OCI-LY7 (cell line): ENCODE measurements around the gene SLC20A1. TPM values are rescaled to one million over a fixed set of nuclear protein-coding genes. Genes with fewer than 3 reads are reported as not detected.
"Not testable (repeated sequence)": the region's sequence is repeated elsewhere in the genome, so short reads cannot be mapped to it uniquely, and the experiment has no call there.

Experiments
- BruUV-seq: library from RNA; stranded (reverse); fragments of 400-500 nt; replicated peaks from 2 replicates; lab custom pipeline; 2021; lab: Mats Ljungman, UMichigan
- CTCF ChIA-PET: fragments of 300-600 bp; sonication (Branson Sonifier 250); formaldehyde crosslinking; loops from one replicate; lab custom pipeline; 2022; ENCODE audit warnings: antibody characterized with exemption; ENCODE audit not compliant: unreplicated experiment; lab: Charles Lee
- POLR2A ChIA-PET: fragments of 300-600 bp; sonication (Branson Sonifier 250); formaldehyde crosslinking; loops from one replicate; lab custom pipeline; 2022; ENCODE audit warnings: antibody characterized with exemption; lab: Charles Lee
- DNase-seq: peaks from one replicate; pipeline ENCODE4 v3.0.0-alpha.2; 2015; ENCODE audit warnings: low spot score
- H2AFZ ChIP-seq: fragments of 200-600 bp; sonication (generic), shearing (Covaris generic); 2 replicates; pipeline ENCODE4 v1.6.1; 2014; ENCODE audit warnings: mild to moderate bottlenecking, antibody characterized with exemption, low read length, moderate library complexity
- H3K27ac ChIP-seq: fragments of 200-600 bp; sonication (generic); 2 replicates; pipeline ENCODE4 v1.5.1; 2014; ENCODE audit warnings: mixed run types, low read depth, mild to moderate bottlenecking, moderate library complexity, low read length, inconsistent platforms; ENCODE audit not compliant: poor library complexity, severe bottlenecking
- H3K36me3 ChIP-seq: fragments of 200-600 bp; sonication (generic); 2 replicates; pipeline ENCODE4 v1.6.1; 2014; ENCODE audit warnings: mild to moderate bottlenecking, antibody characterized with exemption, low read length, moderate library complexity, mixed read lengths; ENCODE audit not compliant: insufficient read depth
- H3K4me1 ChIP-seq: fragments of 200-600 bp; sonication (generic); 2 replicates; pipeline ENCODE4 v1.5.1; 2014; ENCODE audit warnings: mild to moderate bottlenecking, low read length; ENCODE audit not compliant: insufficient read depth, poor library complexity, severe bottlenecking
- H3K4me2 ChIP-seq: fragments of 200-600 bp; sonication (generic); 2 replicates; pipeline ENCODE4 v1.6.1; 2014; ENCODE audit warnings: mild to moderate bottlenecking, low read length
- H3K4me3 ChIP-seq: fragments of 200-600 bp; sonication (generic); 2 replicates; pipeline ENCODE4 v1.5.1; 2014; ENCODE audit warnings: mild to moderate bottlenecking, low read depth, low read length; ENCODE audit not compliant: poor library complexity, severe bottlenecking
- H3K79me2 ChIP-seq: fragments of 200-600 bp; sonication (generic); 2 replicates; pipeline ENCODE4 v1.6.1; 2016; ENCODE audit warnings: low read depth, mild to moderate bottlenecking, low read length, moderate library complexity, mixed read lengths; ENCODE audit not compliant: insufficient read depth
- H3K9me2 ChIP-seq: fragments of 200-600 bp; sonication (generic); 2 replicates; pipeline ENCODE4 v1.6.1; 2016; ENCODE audit warnings: mild to moderate bottlenecking, low read length, mixed read lengths; ENCODE audit not compliant: insufficient read depth
- H3K9me3 ChIP-seq: fragments of 200-600 bp; sonication (generic); 2 replicates; pipeline ENCODE4 v1.6.1; 2014; ENCODE audit warnings: mild to moderate bottlenecking, mixed run types, low read length, mixed read lengths
- H4K20me1 ChIP-seq: fragments of 200-600 bp; sonication (generic); 2 replicates; pipeline ENCODE4 v1.6.1; 2014; ENCODE audit warnings: mild to moderate bottlenecking, antibody characterized with exemption, low read length, moderate library complexity, mixed read lengths; ENCODE audit not compliant: insufficient read depth
- CTCF ChIP-seq: fragments of 200-600 bp; sonication (generic); conservative IDR thresholded peaks from 2 replicates; pipeline ENCODE4 v1.5.1; 2014; ENCODE audit warnings: mild to moderate bottlenecking, antibody characterized with exemption, low read length, moderate library complexity, mixed read lengths
- EZH2phosphoT487 ChIP-seq: fragments of 200-600 bp; sonication (generic); IDR thresholded peaks from 2 replicates; pipeline ENCODE4 v1.6.1; 2018; ENCODE audit warnings: low read depth, borderline replicate concordance, mild to moderate bottlenecking, mixed run types, antibody characterized with exemption, low read length, moderate library complexity, mixed read lengths
- intact Hi-C: fragments of 100-400 bp; cut with micrococcal nuclease; formaldehyde crosslinking; loops from one replicate; pipeline ENCODE4 v1.10.0; 2022; ENCODE audit not compliant: unreplicated experiment
- total RNA-seq, 2 experiments: library from RNA; depleted of rRNA in 1 of 2; stranded (reverse); fragments of >200 nt in 1 of 2; shearing (Covaris generic) in 1 of 2; gene quantifications; 2 replicates each; pipeline ENCODE4 v1.2.3, GENCODE V29; 2014 to 2022

The SLC20A1 gene
- total RNA-seq, 2 experiments from 2014 or later: 64.8 to 89.5 TPM

- POLR2A ChIA-PET: no interaction called here
- DNase-seq: no peak
Observed at GRCh38 chr2:112606547-112606946, 39.2 kb upstream of the SLC20A1 start.

GRCh38 chr2:112607680-112608438 is 37.9 kb upstream of the SLC20A1 start:
- no peaks in the 10 kb centered on the region for H3K9me2 ChIP-seq
- TF ChIP-seq CTCF (no peak), EZH2phosphoT487 (no peak)
- no peak overlapping the region for H3K4me3 ChIP-seq
- H3K4me1 ChIP-seq: no peaks in the 10 kb centered on the region
- no peaks in the 10 kb centered on the region for H4K20me1 ChIP-seq
- intact Hi-C loops: loop anchor here (10.0 kb wide), 1 partner anchor 347 kb away; no protein-coding TSS in a partner anchor
- H3K36me3 ChIP-seq: no peaks in the 10 kb centered on the region
- POLR2A ChIA-PET: no interaction called here
- CTCF ChIA-PET: no interaction called here
- H3K4me2 ChIP-seq: no peak overlapping the region
- no peaks in the 10 kb centered on the region for H3K79me2 ChIP-seq
- no TSS peak for BruUV-seq
- no peak for DNase-seq
- no peaks in the 10 kb centered on the region for H3K9me3 ChIP-seq
- H3K27ac ChIP-seq: no peak overlapping the region
- no peak overlapping the region for H2AFZ ChIP-seq

More at GRCh38 chr2:112606547-112606946, 39.2 kb upstream of the SLC20A1 start:
- H4K20me1 ChIP-seq: no peaks in the 10 kb centered on the region
- H3K27ac ChIP-seq: no peak overlapping the region
- no peak overlapping the region for H3K4me2 ChIP-seq
- no peaks in the 10 kb centered on the region for H3K36me3 ChIP-seq
- intact Hi-C loops: loop anchor here (10.0 kb wide), 1 partner anchor 348 kb away; no protein-coding TSS in a partner anchor
- H3K79me2 ChIP-seq: no peaks in the 10 kb centered on the region
- BruUV-seq: no TSS peak
- H3K9me2 ChIP-seq: no peaks in the 10 kb centered on the region
- H3K9me3 ChIP-seq: no peaks in the 10 kb centered on the region
- no peak overlapping the region for H3K4me3 ChIP-seq
- CTCF ChIA-PET: no interaction called here
- TF ChIP-seq EZH2phosphoT487: no peak
- TF ChIP-seq CTCF: no peak
- no peaks in the 10 kb centered on the region for H3K4me1 ChIP-seq
- H2AFZ ChIP-seq: no peak overlapping the region

- H3K4me2 ChIP-seq, H3K9me3 ChIP-seq, H4K20me1 ChIP-seq, H3K4me3 ChIP-seq, H3K79me2 ChIP-seq, POLR2A ChIA-PET, H2AFZ ChIP-seq, H3K9me2 ChIP-seq, CTCF ChIA-PET, DNase-seq, BruUV-seq, H3K4me1 ChIP-seq, H3K36me3 ChIP-seq, H3K27ac ChIP-seq: not testable (repeated sequence)
- intact Hi-C loops: loop anchor here (10.0 kb wide), 1 partner anchor 345 kb away; no protein-coding TSS in a partner anchor
Observed at GRCh38 chr2:112609320-112609719, 36.4 kb upstream of the SLC20A1 start.

- H3K4me1 ChIP-seq, H3K36me3 ChIP-seq, H2AFZ ChIP-seq, H3K4me2 ChIP-seq, DNase-seq, intact Hi-C loops, H3K9me3 ChIP-seq, H3K4me3 ChIP-seq, CTCF ChIA-PET, H3K79me2 ChIP-seq, H3K27ac ChIP-seq, POLR2A ChIA-PET, H3K9me2 ChIP-seq, H4K20me1 ChIP-seq, BruUV-seq: not testable (repeated sequence)
Observed at GRCh38 chr2:112612283-112612682, 33.5 kb upstream of the SLC20A1 start.
